GM06990 (cell line): Measurements from ENCODE around the gene LGR6.
"Not testable (repeated sequence)": the region's sequence is repeated elsewhere in the genome, so short reads cannot be mapped to it uniquely, and the experiment has no call there.

Experiments
- DNase-seq: peaks from one replicate; pipeline ENCODE4 v3.0.0-alpha.2; 2011; ENCODE audit not compliant: insufficient read length; ENCODE audit errors: extremely low read depth
- H3K27me3 ChIP-seq: replicated peaks from 2 replicates; pipeline ENCODE4 v1.6.0; 2011; ENCODE audit warnings: low read length; ENCODE audit not compliant: control insufficient read depth, insufficient read depth
- H3K36me3 ChIP-seq: 2 replicates; pipeline ENCODE4 v1.5.1; 2011; ENCODE audit warnings: low read length; ENCODE audit not compliant: control insufficient read depth, insufficient read depth
- H3K4me3 ChIP-seq: replicated peaks from 2 replicates; pipeline ENCODE4 v1.5.1; 2011; ENCODE audit warnings: low read depth, mild to moderate bottlenecking, control low read depth, low read length
- TF ChIP-seq, protein P1 (sequence below): IDR thresholded peaks from 2 replicates; pipeline ENCODE4 v1.5.1; 2011; ENCODE audit warnings: low read length, control low read depth, mild to moderate bottlenecking, inconsistent platforms; ENCODE audit not compliant: insufficient read depth, poor library complexity, severe bottlenecking

LGR6 gene

DNA sequence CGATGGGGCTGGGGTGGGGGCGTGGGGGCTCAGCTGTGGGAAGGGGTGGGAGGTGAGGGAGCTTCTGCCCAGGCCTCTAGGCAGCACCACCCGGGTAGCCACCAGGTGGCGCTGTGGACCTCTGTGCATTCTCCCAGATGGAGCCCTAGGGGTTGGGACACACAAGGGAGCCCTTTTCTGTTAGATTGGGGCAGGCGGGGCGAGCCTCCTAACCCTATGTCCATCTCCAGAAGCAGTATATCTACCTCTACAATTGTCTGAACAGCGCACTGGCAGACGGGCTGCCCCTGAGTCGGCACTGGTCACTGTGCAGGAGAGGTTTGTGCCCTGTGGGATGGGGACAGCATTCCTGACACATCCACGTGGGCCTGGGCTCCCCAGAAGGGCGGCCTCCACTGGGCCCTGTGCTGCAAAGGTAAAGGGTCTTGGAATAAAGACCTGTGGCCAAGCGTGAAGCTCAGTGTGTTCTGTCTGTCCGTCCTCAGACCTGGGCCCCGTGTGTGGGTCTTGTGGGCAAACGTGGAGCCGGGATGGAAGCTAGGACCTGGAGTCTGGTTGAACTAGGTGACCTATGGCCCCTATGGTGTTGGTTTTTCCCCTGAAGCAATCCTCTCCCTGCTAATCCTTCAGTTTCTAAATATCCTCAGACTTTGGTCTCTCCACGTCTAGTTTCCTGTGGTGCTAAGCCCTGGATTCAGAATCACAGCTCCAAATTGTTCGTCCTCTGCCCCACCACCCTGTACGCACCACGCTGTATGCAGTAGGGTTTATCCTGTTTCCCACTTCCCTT lies 4.4 kb upstream of the LGR6 start:
- peaks cover 6% of the 10 kb centered on the region for H3K27me3 ChIP-seq
- DNase-seq, result no peak
- no peaks in the 10 kb centered on the region for H3K36me3 ChIP-seq
- no peak overlapping the region for H3K4me3 ChIP-seq
- TF ChIP-seq, protein P1, sequence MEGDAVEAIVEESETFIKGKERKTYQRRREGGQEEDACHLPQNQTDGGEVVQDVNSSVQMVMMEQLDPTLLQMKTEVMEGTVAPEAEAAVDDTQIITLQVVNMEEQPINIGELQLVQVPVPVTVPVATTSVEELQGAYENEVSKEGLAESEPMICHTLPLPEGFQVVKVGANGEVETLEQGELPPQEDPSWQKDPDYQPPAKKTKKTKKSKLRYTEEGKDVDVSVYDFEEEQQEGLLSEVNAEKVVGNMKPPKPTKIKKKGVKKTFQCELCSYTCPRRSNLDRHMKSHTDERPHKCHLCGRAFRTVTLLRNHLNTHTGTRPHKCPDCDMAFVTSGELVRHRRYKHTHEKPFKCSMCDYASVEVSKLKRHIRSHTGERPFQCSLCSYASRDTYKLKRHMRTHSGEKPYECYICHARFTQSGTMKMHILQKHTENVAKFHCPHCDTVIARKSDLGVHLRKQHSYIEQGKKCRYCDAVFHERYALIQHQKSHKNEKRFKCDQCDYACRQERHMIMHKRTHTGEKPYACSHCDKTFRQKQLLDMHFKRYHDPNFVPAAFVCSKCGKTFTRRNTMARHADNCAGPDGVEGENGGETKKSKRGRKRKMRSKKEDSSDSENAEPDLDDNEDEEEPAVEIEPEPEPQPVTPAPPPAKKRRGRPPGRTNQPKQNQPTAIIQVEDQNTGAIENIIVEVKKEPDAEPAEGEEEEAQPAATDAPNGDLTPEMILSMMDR, result peak; percentile 84

- H3K27me3 ChIP-seq, result peaks cover 6% of the 10 kb centered on the region
- no peak overlapping the region for H3K4me3 ChIP-seq
- TF ChIP-seq, protein P1, result no peak
- no peak for DNase-seq
- H3K36me3 ChIP-seq, result no peaks in the 10 kb centered on the region
Observed at GRCh38 chr1:202189918-202190715, 3.5 kb upstream of the LGR6 start.

DNA sequence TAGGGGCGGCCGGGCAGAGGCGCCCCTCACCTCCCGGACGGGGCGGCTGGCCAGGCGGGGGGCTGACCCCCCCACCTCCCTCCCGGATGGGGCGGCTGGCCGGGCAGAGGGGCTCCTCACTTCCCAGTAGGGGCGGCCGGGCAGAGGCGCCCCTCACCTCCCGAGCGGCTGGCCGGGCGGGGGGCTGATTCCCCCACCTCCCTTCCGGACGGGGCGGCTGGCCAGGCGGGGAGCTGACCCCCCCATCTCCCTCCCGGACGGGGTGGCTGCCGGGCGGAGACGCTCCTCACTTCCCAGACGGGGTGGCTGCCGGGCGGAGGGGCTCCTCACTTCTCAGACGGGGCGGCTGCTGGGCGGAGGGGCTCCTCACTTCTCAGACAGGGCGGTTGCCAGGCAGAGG lies 2.2 kb upstream of the LGR6 start:
- H3K4me3 ChIP-seq, H3K36me3 ChIP-seq, DNase-seq, H3K27me3 ChIP-seq: not testable (repeated sequence)

DNA sequence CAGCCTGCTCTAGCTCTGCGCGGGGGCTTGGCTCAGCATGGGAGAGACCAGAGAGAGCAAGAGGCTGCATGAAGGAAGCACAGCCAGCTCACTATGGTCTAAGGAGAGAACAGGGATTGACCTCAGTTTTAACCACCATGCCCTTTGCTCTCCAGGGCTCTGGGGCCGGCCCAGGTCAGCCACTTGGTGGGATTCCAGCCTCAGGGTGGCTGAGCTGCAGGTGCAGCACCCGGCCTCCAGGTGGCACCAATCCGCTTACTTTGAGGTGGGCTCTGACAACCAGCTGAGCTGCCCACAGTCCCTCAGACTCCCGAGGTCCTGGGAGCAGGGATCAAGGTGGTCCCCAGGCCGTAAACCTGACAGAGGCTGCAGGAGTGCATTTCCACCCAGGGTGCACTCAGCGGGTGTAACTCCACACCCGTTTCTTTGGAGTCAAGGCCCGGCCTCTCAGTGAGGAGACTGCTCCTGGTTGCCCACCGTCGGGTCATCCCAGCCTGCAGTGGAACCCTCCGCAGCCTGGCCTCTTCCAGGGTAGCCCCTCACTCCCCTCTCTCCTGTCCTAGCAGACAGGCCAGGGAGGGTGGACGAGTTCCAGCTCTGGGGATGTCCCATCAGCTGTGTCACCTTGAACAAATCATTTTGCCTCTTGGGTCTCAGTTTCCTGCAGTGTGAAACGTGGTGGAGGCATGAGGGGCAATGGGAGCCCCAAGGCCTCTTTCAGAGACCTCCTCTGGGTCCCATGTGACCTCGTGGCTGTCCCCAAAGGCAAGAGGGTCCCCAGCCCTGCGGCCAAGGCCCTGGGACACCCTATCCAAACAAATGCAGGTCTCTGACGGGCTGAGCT lies 607 bp upstream of the LGR6 start:
- no peak overlapping the region for H3K4me3 ChIP-seq
- TF ChIP-seq, protein P1, result peak; percentile 92
- peak; percentile 46 for DNase-seq
- H3K27me3 ChIP-seq, result peaks cover 7% of the 10 kb centered on the region
- H3K36me3 ChIP-seq, result no peaks in the 10 kb centered on the region

- no peak for DNase-seq
- Histone ChIP-seq H3K27me3 (peaks cover 7% of the 10 kb centered on the region), H3K4me3 (no peak overlapping the region), H3K36me3 (no peaks in the 10 kb centered on the region)
- TF ChIP-seq, protein P1, result no peak
Observed at GRCh38 chr1:202194328-202194648, 689 bp downstream of the LGR6 start.
